CD4-positive, alpha-beta T cell treated with Interleukin-21 for 1 hour (primary cell): ENCODE results near the gene CAPN11.
"Not testable (repeated sequence)": the region's sequence is repeated elsewhere in the genome, so short reads cannot be mapped to it uniquely, and the experiment has no call there.

Experiments
- DNase-seq: peaks from one replicate; pipeline ENCODE4 v3.0.0-alpha.2; 2020

Gene CAPN11

DNA sequence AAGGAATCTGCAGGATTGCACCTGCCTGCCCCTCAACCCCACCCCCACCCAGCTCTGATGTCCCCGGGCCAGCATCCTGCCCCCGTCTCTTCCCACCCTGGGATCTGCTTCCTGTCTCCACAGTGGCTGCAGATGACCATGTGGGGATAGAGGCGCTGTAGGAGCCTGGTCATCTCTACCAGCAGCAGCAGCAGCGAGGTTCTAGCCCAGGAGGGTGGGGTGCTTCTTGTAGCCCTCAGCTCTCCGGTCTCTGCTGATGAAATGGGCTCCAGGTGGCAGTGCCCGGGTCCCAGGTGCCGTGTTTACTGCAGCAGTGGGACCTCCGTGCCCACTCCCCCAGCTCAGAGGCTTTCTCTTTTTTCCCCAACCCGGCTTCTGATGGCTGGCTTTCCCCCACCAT lies 25.2 kb downstream of the CAPN11 start:
- DNase-seq = no peak

DNA sequence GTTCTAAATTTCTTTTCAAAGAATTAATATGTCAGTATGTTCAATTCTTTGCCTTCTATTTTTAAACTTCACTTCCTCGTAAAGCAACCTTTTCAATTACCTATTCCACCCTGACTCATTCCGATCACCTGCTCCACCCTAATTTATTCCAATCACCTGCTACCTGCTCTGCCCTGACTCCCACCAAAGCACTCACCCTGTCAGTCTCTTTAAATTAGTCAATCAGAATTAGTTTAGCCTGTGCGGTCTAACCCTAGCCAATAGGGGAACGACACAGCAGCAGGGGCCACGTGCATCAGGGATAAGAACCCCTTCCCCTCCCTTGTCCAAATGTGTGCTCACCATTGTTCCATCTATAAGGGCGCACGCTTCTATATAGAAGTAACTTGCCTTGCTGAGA lies 26.7 kb downstream of the CAPN11 start:
- not testable (repeated sequence) for DNase-seq

DNA sequence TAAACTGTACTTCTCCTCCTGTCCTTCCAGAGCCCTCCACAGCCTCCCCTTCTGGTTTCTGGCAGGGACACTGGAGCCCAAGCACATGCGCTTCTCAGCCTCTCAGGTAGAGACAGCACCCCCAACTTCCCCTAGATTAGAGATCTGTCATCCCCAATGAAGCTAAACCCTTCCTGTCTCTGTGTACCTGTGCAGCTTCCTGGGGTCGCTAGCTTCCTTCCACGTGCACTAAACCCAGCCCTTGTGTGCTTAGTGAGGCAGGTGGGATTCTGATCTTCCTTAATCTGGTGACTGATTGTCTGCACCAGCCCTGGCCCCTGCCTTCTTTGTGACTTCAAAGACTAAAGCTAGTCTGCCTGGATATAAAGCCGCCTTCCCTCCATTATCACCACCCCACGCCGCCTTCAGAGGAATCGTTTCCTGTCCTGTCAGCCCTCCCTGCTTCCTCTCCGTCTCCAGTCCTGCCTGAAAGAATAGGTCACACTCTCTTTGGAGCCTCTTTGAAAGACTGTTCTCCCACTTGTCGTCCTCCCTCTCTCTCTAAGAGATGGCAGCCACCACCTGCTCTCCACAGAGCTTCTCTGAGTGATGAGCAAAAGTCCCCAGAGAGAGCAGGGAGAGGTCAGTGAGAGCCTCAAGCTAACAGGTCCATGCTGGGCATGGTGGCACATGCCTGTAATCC lies 27.5 kb downstream of the CAPN11 start:
- no peak for DNase-seq

DNA sequence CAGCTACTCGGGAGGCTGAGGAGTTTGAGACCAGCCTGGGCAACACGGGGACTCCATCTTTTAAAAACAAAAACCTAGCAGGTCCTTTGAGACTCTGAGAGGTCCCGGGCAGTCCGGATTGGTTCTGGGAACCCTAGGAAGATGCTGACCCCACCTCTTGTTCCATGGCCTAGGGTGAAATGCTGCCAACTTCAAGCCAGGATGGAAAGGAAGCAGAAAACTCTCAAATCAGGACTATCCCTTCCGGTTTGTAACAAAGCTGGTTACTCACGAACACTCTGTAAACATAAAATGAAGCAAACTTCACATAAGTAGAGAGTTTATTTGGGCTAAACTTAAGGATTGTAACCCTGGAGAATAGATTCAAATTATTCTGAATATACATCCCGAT lies 28.0 kb downstream of the CAPN11 start:
- no peak for DNase-seq

DNA sequence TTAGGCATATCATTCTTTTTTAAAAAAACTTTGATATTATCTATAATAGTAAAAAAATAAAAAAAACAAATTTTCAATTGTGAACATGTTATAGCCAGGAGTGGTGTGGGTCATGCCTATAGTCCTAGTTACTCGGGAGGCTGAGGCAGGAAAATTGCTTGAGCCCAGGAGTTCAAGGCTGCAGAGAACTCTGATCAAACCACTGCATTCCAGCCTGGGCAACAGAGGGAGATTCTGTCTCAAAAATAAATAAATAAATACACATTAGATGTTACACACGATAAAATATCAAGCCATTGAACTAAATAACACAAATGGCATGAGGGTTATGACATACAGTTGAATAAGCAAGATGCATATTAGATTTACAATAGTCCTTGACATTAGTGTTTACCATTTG lies 30.2 kb downstream of the CAPN11 start:
- no peak for DNase-seq

DNA sequence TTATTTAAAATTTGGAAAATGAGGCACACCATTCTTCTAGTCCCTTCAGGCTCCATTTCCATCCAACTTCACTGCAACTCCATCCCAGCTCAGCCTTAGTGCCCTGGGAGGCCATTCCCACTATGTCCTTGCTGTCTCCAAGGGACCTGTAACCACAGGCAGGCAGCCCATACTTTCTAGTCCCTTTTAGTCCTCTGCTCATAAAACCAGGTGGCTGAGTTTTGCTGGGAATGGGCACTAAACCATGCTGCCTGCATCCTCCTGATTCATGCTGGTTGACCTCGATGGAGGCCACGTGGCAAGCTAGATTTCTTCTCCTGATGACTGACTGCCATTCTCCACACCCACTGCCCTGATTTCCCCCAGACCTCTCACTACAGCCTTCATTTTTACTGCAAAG lies 30.6 kb downstream of the CAPN11 start:
- no peak for DNase-seq

DNA sequence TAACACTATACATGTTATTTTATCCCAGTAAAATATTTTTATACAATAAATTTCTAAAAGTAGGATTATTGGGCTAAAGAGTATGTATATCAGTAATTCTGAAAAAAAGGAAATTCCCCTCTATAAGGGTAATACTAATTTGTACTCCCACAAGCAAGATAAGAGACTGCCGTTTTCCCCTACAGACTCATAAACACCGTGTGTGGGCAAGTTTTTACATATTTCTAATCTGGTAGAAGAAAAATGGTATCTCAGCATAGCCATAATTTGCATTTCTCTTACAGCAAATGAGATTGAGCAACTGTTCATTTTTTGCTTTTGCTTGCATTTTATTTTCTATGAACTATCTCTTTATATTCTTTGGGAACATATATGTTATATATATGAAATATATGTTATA lies 32.1 kb downstream of the CAPN11 start:
- DNase-seq = no peak

DNA sequence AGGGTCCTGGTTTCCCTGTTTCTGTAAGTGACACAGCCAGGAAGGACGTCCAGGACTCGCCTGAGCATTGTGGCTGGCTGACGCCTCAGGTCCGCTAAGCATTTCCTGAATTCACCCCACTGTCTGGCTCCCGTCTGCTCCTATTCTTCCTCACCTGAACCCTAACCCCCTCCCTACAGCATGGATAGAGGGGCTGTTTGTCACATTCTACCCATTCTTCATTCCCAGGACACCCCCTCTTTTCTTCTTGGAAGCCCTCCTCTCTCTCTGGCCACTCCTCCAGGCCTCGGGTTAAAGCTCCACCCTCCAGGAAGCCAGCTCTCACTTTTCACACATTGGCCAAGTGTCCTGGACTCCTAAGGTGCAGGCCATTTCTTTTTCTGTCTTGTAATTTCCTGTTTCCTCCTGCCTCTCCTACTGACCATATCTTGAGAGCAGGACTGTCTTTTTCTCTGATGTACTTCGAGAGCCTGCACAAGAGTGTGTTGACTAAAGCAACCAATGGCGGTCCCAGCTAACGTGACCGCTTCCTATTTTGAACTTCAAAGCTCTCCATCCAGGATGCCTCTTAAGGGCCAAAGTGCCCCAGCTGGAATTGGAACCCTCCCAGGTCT lies 33.9 kb downstream of the CAPN11 start:
- no peak for DNase-seq

DNA sequence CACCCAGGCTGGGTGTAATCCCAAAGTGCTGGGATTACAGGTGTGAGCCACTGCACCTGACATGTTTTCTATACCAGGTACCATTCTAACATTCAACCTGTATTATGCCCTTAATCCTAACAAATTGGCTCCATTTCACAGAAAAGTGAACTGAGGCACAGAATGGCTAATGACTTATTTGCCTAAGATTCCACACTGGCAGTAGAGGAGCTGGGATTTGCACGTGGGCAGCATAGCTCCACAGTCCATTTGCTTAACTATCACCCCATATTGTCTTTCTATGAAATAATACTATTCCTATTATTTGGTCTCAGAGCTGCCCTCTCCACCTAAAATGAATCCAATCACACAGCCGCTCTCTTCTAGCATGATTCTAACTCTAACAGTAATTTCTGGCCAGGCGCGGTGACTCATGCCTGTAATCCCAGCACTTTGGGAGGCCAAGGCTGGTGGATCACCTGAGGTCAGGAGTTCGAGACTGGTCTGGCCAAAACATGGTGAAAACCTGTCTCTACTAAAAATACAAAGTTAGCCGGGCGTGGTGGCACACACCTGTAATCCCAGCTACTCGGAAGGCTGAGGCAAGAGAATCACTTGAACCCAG lies 34.8 kb downstream of the CAPN11 start:
- no peak for DNase-seq

DNA sequence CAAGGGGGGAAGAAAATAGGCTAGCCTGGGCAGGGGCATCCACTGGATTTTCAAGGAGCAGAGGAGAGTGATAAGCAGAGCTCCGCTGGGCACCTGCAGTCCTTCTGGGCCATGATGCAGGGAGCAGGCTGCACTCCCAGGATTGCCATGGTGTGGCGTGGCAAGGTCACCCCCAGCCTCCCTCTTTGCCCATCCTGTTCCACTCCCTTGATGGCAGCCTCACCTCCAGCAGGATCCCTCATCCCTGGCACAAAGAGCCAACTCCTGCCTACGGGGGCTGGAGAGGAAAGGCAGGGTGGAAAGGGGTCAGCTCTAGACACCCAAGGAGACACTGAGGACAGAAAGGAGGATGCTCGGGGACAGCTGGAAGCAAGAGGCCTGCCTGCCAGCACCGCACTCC lies 35.7 kb downstream of the CAPN11 start:
- no peak for DNase-seq

DNA sequence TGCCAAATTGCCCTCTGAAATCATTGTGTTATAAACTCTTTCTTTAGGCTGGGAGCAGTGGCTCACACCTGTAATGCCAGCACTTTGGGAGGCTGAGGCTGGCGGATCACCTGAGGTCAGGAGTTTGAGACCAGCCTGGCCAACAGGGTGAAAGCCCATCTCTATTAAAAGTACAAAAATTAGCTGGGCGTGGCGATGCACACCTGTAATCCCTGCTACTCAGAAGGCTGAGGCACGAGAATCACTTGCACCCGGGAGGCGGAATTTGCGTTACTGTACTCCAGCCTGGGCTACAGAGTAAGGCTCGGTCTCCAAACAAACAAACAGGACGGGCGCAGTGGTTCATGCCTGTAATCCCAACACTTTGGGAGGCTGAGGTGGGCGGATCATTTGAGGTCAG lies 37.7 kb downstream of the CAPN11 start:
- DNase-seq = not testable (repeated sequence)

DNA sequence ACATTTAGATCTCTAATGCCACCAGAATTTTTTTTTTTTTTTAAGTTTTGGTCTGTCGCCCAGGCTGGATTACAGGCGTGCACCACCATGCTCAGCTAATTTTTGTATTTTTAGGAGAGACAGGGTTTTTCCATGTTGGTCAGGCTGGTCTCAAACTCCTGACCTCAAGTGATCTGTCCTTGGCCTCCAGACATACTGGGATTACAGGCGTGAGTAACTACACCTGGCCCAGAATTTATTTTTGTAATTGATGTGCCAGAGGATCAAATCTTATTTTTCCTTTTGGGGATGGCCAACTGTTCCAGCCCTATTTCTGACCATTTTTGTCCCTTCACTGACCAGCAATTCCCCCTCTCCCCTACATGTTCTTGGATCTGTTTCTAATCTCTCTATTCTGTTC lies 40.1 kb downstream of the CAPN11 start:
- no peak for DNase-seq

DNA sequence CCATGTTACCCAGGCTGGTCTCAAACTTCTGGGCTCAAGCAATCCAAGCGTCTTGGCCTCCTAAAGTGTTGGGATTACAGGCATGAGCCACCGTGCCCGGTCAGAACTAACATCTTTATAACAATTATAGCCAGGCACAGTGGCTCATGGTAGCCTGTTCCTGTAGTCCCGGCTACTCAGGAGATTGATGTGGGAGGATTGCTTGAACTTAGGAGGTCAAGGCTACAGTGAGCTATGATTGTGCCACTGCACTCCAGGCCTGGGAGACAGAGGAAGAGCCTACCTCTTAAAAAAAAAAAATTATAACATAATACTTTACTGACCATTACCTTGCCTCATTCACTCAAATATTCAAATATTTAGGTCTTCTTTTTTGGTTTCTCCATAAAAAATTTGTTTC lies 41.3 kb downstream of the CAPN11 start:
- no peak for DNase-seq

DNA sequence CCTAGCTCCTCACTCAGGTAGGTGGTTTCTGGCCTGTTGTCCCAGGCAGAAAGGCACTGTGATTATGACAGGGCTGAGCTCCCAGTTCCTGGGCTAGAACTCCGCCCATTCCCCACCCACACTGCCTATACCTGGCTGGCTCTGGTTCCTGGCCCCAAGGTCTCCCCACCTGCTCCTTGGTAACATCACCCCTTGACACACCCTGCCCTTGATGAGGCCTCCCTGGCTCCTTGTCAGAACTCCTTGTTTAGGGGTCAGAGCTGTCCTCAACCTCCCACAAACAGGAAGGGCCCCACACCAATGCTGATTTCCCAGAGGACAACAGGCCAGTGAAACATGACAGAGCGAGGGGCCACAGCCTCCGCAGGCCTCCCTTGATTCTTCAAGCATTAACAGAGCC lies 42.6 kb downstream of the CAPN11 start:
- no peak for DNase-seq

DNA sequence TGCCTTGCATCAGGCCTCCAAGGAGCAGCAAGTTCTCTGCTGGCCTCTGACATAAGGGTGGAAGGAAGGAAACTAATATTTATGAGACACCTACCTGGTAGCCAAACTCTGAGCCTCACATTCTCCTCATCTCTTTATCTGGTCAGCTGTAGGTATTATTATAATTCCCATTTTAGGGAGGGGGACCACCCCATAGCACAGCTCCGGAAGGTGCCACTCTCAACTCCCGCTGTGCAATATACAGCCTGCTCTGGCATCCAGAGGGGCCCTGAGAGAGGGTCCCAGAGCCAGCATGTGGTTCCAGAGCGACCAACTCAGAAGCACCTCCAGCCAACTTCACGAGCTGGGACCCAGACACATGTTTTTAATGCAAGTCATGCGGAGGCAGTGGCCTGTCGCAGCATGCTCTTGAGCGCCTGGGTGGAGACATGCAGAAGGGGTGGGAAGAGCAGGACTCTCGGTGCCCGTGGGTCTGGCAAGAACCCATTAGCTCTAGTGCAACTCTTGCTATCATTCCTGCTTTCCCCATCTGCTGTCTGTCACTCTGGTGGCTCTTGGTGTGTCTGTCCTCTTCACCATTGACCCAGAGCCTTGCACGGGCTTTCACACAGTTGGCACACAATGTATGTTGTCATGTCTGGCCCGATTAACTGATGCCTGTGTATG lies 43.2 kb downstream of the CAPN11 start:
- DNase-seq = no peak

DNA sequence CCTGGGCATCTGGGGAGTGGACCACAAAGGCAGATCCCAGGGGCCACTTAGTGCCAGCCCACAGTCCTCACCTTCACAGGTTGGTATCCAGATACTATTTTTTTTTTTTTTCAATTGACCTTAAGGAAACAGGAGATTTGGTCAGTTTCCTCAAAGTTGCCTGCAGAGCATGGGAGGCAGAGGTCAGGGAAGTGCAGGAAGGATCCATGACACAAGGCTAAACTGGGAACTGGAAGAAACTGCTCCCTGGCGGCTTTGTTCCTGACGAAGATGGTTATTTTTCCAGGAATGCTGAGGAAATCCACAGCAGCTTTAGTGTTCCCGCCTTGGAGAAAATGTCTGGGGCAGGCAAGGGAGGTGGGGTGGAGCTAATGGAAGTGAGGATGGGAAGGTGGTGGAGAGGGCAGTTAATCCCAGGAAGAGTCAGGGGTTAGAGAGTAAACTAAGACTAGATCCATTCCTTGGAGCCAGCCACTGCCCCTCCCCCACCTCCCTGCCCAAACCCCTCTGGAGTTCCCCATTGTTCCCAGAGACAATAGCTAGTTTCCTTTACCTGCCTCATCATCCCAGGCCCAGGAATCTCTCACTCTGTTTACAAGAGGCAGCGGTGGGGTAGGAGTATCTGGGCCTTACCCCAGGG lies 43.8 kb downstream of the CAPN11 start:
- DNase-seq = no peak

DNA sequence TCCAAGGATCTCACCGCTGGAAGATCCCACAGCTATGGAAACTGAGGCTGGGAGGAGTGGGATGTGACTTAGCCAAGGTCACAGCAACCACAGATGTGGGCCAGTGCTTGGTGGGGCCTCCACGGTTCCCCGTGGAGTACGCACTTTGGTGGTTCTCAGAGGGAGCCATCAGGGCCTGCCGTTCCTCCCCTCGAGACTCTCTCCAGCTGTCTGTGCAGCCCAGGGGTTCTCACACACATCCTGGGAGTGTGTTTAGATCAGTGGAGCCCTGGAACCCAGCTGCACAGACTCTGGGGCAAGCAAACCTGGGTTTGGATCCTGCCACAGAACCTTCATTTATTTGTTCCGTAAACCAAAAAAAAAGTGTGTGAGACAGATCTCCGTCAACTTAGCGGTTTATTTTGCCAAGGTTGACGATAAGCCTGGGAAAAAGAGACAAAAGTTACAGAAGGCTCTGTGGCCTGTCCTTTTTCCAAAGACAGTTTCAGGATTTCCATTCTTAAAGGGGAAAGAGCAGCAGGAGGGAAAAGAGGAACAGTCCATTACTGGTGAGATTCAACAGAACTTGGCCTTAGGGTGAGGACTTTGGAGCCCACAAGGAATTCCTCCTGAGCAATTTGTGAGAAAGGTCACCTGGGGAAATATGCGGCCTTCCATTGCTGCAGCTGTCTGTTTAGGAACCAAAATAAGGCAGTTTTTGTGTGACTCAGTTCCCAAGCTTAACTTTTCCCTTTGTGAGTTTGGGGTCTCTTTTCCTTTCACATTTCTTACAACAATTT lies 44.5 kb downstream of the CAPN11 start:
- DNase-seq = no peak

DNA sequence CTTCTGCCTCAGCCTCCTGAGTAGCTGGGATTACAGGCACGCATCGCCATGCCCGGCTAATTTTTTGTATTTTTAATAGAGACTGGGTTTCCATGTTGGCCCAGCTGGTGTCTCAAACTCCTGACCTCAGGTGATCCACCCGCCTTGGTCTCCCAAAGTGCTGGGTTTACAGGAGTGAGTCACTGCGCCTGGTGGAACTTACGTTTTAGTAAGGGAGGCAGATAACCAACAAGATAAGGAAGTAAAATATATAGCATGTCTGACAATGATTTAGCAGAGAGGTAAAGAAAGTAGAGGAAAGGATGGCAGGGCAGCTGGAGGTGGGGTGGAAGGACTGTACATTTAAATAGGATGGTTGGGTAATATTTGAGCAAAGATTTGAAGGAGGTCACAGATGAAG lies 45.3 kb downstream of the CAPN11 start:
- no peak for DNase-seq

DNA sequence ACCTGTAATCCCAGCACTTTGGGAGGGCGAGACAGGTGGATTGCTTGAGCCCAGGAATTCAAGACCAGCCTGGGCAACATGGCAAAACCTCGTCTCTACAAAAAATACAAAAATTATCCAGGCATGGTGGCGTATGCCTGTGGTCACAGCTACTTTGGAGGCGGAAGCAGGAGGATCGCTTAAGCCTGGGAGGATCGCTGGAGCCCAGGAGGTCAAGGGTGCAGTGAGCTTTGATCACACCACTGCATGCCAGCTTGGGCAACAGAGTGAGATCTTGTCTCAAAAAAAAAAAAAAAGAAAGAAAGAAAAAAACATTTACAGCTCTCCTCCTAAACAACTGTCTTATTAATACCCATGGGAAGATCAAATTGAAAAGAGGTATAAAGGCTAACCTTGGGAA lies 49.3 kb downstream of the CAPN11 start:
- DNase-seq = no peak

DNA sequence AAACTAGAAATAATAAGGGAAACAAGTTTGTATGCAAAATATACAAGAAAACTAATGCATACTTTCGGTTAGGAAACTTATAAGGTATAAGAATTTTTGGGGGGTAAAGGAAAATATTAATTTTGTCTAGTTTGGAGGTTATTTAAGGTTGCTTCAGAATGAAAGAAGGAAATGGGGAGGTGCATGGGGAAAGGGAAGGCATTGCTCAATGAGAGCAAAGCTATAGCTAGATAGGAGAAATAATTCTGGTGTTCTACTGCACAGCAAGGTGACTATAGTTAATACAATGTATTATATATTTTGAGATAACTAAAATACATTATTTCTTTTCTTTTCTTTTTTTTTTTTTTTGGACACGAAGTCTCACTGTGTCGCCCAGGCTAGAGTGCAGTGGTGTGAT lies 52.7 kb downstream of the CAPN11 start:
- no peak for DNase-seq

DNA sequence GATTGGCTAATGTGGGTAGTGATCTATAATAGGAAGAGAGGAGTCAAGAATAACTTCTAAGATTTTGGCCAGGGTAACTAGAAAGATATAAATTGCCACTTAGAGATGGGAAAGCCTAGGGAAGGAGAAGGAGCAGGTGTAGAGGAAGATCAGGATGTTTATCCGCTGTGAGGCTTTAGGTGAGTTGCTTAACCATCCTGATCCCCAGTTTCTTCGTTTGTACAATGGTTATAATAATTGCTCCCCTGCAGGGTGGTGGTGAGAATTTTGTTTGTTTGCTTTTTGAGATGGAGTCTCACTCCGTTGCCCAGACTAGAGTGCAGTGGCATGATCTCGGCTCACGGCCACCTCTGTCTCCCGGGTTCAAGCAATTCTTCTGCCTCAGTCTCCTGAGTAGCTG lies 55.7 kb downstream of the CAPN11 start:
- no peak for DNase-seq

DNA sequence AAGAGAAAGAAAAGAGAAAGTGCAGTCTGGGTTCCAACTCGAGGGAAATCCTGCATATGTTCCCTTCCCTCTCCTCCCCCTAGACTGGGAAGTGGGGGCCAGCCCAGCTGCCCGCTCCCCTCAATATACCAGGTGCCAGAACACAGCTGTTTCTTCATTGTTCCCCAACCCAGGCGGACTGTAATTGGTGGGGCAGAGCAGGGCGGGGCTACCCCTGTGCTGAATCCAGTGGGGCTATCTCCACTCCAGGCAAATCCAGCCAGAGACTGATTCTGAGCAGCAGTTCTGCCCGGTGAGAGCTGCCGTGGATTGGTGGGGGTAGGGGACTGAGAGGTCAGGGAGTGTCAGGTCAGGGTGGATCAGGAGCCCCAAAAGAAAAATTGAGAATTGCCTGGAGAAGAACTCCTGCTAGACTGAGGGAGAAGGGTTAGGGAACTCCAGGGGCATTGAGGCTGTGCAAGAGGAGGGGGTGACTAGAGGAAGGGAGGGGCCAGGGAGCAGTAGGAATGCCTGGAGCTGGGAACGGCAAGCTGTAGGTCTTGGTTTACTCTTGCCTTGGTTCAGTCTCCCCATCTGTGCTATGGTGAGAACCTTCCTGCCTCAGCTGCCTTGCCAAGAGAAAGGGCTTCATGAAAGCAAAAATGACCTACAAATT lies 58.2 kb downstream of the CAPN11 start, which contains the start of gene MYMX:
MYMX (plus strand) TSS at position 250 of the 655 bp plus-strand sequence. CDS start 546 bp downstream, outside the sequence.
- DNase-seq = no peak
